ENCODE results near the gene SMAD6.

DNA sequence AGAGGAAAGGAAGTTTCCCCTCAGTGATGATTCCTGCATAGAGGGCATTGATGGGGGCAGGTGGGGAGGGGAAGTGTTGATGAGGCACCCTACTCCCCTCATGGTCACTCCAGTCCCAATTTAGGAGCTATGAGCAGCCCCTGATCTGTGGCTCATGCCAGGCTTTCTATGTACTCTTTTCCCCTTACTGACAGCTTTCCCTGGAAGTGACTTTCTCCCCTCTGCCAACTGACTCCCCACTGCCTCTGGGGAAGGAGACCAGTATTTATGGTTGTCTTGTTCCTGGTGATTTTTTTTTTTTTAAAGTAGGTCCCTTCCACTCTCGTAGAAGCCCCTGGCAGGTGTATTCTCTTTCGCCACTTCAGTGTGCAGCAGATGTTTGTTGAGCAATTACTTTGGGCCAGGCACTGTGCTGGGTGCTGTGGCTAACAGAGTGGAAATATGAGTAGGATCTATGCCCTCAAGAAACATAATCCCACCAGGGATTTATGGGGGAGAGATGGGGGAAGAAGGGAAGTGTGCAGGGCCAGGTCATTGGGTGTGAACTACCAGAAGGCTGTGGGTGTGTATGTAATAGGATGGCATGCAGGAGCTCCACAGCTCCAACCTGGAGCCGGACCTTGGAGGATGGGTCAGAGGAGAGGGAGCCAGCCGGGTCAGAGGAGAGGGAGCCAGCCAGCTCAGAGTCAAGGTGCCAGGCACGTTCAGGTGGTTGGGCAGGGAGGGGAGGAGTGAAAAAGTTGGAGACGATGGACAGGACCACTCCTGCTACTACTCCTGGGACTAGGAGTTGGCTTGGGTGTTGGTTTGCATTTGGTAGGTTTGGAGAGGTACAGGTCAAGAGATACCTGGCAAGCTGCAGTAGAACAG is 3.5 kb downstream of the SMAD6 start:
- TF ChIP-seq, protein P1, sequence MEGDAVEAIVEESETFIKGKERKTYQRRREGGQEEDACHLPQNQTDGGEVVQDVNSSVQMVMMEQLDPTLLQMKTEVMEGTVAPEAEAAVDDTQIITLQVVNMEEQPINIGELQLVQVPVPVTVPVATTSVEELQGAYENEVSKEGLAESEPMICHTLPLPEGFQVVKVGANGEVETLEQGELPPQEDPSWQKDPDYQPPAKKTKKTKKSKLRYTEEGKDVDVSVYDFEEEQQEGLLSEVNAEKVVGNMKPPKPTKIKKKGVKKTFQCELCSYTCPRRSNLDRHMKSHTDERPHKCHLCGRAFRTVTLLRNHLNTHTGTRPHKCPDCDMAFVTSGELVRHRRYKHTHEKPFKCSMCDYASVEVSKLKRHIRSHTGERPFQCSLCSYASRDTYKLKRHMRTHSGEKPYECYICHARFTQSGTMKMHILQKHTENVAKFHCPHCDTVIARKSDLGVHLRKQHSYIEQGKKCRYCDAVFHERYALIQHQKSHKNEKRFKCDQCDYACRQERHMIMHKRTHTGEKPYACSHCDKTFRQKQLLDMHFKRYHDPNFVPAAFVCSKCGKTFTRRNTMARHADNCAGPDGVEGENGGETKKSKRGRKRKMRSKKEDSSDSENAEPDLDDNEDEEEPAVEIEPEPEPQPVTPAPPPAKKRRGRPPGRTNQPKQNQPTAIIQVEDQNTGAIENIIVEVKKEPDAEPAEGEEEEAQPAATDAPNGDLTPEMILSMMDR (conservative IDR thresholded peaks at IDR 0.05; ENCODE audit: low read length), result no peak
- no peak for TF ChIP-seq EZH2phosphoT487 (IDR thresholded peaks at IDR 0.05; ENCODE audit: borderline replicate concordance)
